ENCODE measurements around the gene TMEM187. TPM values are rescaled to one million over a fixed set of nuclear protein-coding genes. Genes with fewer than 3 reads are reported as not detected.

The TMEM187 gene
- total and polyA plus RNA-seq, 2 donors (not counting 3 experiments of a cell fraction or from before 2014, with no cell fraction given) = 2.6 to 15.7 TPM

- CTCF ChIA-PET = interaction anchor here (0.6 kb wide), 1 partner anchor 72 kb away, joined by 3 read pairs; no protein-coding TSS in a partner anchor
- H3K27ac ChIP-seq (ENCODE audit: insufficient read depth, low read depth, low read length) = no peak overlapping the region
- no peak for FAIRE-seq
- no peak for DNase-seq (ENCODE audit: low read depth, low spot score)
- H3K4me1 ChIP-seq (ENCODE audit: control insufficient read depth, extremely low read depth, insufficient read depth, low read length) = peaks cover 10% of the 10 kb centered on the region
- intact Hi-C loops (cut with micrococcal nuclease) (no loop called here), dilution Hi-C loops (cut with MboI; ENCODE audit: extremely low pct_ligation_motif_present, low sequenced_read_pairs) (no loop called here)
- no peak overlapping the region for H2AFZ ChIP-seq (ENCODE audit: low read depth, low read length)
- H3K36me3 ChIP-seq (ENCODE audit: control insufficient read depth in 2 of 2, extremely low read depth in 1 of 2, insufficient read depth in 2 of 2, low read length in 2 of 2) = no peaks in the 10 kb centered on the region
- no peak overlapping the region for H3K4me3 ChIP-seq (replicated peaks in 1 of 3; ENCODE audit: insufficient read depth in 1 of 3, low read depth in 1 of 3, low read length in 3 of 3)
- POLR2A ChIA-PET = no interaction called here
- no peaks in the 10 kb centered on the region for H3K27me3 ChIP-seq (ENCODE audit: control insufficient read depth in 2 of 2, insufficient read depth in 2 of 2, low read length in 2 of 2)
- H3K9me1 ChIP-seq (replicated peaks; ENCODE audit: control insufficient read depth, extremely low read depth, insufficient read depth, low read length) = no peaks in the 10 kb centered on the region
- TF ChIP-seq FOS (IDR thresholded peaks at IDR 0.05; ENCODE audit: borderline replicate concordance, insufficient read depth, low read length) = no peak
- TF ChIP-seq JUN (IDR thresholded peaks at IDR 0.05; ENCODE audit: borderline replicate concordance, insufficient read depth, insufficient read length, low read depth) = no peak
- TF ChIP-seq MYC (IDR thresholded peaks at IDR 0.05; ENCODE audit: low read depth, low read length) = no peak
- no peak for TF ChIP-seq EZH2 (IDR thresholded peaks at IDR 0.05; ENCODE audit: borderline replicate concordance, low read depth, low read length, severe bottlenecking)
- TF ChIP-seq GATA2 (IDR thresholded peaks at IDR 0.05; ENCODE audit: insufficient read depth, insufficient read length, low read depth, low read length) = no peak
- TF ChIP-seq, protein P1, sequence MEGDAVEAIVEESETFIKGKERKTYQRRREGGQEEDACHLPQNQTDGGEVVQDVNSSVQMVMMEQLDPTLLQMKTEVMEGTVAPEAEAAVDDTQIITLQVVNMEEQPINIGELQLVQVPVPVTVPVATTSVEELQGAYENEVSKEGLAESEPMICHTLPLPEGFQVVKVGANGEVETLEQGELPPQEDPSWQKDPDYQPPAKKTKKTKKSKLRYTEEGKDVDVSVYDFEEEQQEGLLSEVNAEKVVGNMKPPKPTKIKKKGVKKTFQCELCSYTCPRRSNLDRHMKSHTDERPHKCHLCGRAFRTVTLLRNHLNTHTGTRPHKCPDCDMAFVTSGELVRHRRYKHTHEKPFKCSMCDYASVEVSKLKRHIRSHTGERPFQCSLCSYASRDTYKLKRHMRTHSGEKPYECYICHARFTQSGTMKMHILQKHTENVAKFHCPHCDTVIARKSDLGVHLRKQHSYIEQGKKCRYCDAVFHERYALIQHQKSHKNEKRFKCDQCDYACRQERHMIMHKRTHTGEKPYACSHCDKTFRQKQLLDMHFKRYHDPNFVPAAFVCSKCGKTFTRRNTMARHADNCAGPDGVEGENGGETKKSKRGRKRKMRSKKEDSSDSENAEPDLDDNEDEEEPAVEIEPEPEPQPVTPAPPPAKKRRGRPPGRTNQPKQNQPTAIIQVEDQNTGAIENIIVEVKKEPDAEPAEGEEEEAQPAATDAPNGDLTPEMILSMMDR (IDR thresholded peaks at IDR 0.05; ENCODE audit: extremely low read depth in 1 of 2, insufficient read depth in 1 of 2, low read depth in 1 of 2, low read length in 2 of 2) = no peak
- TF ChIP-seq, protein P2, sequence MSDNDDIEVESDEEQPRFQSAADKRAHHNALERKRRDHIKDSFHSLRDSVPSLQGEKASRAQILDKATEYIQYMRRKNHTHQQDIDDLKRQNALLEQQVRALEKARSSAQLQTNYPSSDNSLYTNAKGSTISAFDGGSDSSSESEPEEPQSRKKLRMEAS (IDR thresholded peaks at IDR 0.05; ENCODE audit: insufficient read depth, insufficient read length) = no peak
- TF ChIP-seq POLR2AphosphoS5 (IDR thresholded peaks at IDR 0.05; ENCODE audit: insufficient read depth, low read depth, low read length) = no peak
- TF ChIP-seq POLR2A (IDR thresholded peaks at IDR 0.05; ENCODE audit: low read depth, low read length) = no peak
- no peaks in the 10 kb centered on the region for H3K9me3 ChIP-seq (replicated peaks; ENCODE audit: control insufficient read depth, insufficient read depth, low read length)
- H3K79me2 ChIP-seq (ENCODE audit: control insufficient read depth, insufficient read depth, low read length) = no peaks in the 10 kb centered on the region
- H4K20me1 ChIP-seq (replicated peaks; ENCODE audit: control insufficient read depth, extremely low read depth, insufficient read depth, low read length) = no peaks in the 10 kb centered on the region
- H3K4me2 ChIP-seq (ENCODE audit: insufficient read depth, low read length) = no peak overlapping the region
- no peak overlapping the region for H3K9ac ChIP-seq (replicated peaks; ENCODE audit: extremely low read depth, insufficient read depth, low read length)
- BruUV-seq (replicated peaks) = no TSS peak
Observed at GRCh38 chrX:153988493-153988892, 15.9 kb downstream of the TMEM187 start.

Measured in endothelial cell of umbilical vein (primary cell).